Parathyroid adenoma (tissue), 2 donors: ENCODE data around the gene AP2A2.

ENCODE experiments used
- H2AFZ ChIP-seq: fragments of 300-600 bp; sonication (generic); one replicate; pipeline ENCODE4 v1.7.0; 2017; ENCODE audit warnings: antibody characterized with exemption, mild to moderate bottlenecking
- H3K27ac ChIP-seq: fragments of 300-600 bp; sonication (generic); one replicate; pipeline ENCODE4 v1.7.0; 2017
- H3K27me3 ChIP-seq: fragments of 300-600 bp; sonication (generic); one replicate; pipeline ENCODE4 v1.7.0; 2017; ENCODE audit warnings: low read length; ENCODE audit not compliant: control insufficient read depth, insufficient read depth
- H3K36me3 ChIP-seq: fragments of 300-600 bp; sonication (generic); one replicate; pipeline ENCODE4 v1.7.0; 2017; ENCODE audit warnings: low read length; ENCODE audit not compliant: control insufficient read depth, insufficient read depth
- H3K4me1 ChIP-seq: fragments of 300-600 bp; sonication (generic); one replicate; pipeline ENCODE4 v1.7.0; 2017; ENCODE audit warnings: control low read depth
- H3K4me2 ChIP-seq: fragments of 300-600 bp; sonication (generic); one replicate; pipeline ENCODE4 v1.7.0; 2017; ENCODE audit warnings: low read length
- H3K4me3 ChIP-seq: fragments of 300-600 bp; sonication (generic); one replicate; pipeline ENCODE4 v1.7.0; 2017; ENCODE audit warnings: low read depth, low read length
- H3K79me2 ChIP-seq: fragments of 300-600 bp; sonication (generic); one replicate; pipeline ENCODE4 v1.7.0; 2017; ENCODE audit warnings: control low read depth
- H3K9ac ChIP-seq: fragments of 300-600 bp; sonication (generic); one replicate; pipeline ENCODE4 v1.7.0; 2017; ENCODE audit warnings: mild to moderate bottlenecking
- H3K9me3 ChIP-seq: fragments of 300-600 bp; sonication (generic); one replicate; pipeline ENCODE4 v1.7.0; 2017; ENCODE audit warnings: low read length; ENCODE audit not compliant: control insufficient read depth
- TF ChIP-seq, protein P1 (sequence below): fragments of 300-600 bp; sonication (generic); IDR thresholded peaks from one replicate; pipeline ENCODE4 v1.7.0; 2017; ENCODE audit warnings: antibody characterized with exemption, mild to moderate bottlenecking
- donor health status: primary hyperparathyroidism.

Gene AP2A2

GRCh38 chr11:1057806-1058205 is 132.1 kb downstream of the AP2A2 start:
- Histone ChIP-seq H3K4me3 (no peak overlapping the region), H3K9ac (no peak overlapping the region), H3K4me2 (no peak overlapping the region), H3K4me1 (no peaks in the 10 kb centered on the region), H3K79me2 (no peaks in the 10 kb centered on the region), H3K27me3 (no peaks in the 10 kb centered on the region), H3K36me3 (no peaks in the 10 kb centered on the region), H2AFZ (no peak overlapping the region), H3K9me3 (no peaks in the 10 kb centered on the region), H3K27ac (no peak overlapping the region)
- TF ChIP-seq, protein P1, sequence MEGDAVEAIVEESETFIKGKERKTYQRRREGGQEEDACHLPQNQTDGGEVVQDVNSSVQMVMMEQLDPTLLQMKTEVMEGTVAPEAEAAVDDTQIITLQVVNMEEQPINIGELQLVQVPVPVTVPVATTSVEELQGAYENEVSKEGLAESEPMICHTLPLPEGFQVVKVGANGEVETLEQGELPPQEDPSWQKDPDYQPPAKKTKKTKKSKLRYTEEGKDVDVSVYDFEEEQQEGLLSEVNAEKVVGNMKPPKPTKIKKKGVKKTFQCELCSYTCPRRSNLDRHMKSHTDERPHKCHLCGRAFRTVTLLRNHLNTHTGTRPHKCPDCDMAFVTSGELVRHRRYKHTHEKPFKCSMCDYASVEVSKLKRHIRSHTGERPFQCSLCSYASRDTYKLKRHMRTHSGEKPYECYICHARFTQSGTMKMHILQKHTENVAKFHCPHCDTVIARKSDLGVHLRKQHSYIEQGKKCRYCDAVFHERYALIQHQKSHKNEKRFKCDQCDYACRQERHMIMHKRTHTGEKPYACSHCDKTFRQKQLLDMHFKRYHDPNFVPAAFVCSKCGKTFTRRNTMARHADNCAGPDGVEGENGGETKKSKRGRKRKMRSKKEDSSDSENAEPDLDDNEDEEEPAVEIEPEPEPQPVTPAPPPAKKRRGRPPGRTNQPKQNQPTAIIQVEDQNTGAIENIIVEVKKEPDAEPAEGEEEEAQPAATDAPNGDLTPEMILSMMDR = no peak

- no peaks in the 10 kb centered on the region for H3K9me3 ChIP-seq
- H3K4me3 ChIP-seq = no peak overlapping the region
- no peak overlapping the region for H3K27ac ChIP-seq
- no peak overlapping the region for H3K9ac ChIP-seq
- no peak overlapping the region for H2AFZ ChIP-seq
- no peaks in the 10 kb centered on the region for H3K4me1 ChIP-seq
- H3K36me3 ChIP-seq = no peaks in the 10 kb centered on the region
- TF ChIP-seq, protein P1 = no peak
- no peaks in the 10 kb centered on the region for H3K79me2 ChIP-seq
- no peaks in the 10 kb centered on the region for H3K27me3 ChIP-seq
- H3K4me2 ChIP-seq = no peak overlapping the region
These were observed 134.1 kb downstream of the AP2A2 start for GRCh38 chr11:1059759-1060158.

DNA sequence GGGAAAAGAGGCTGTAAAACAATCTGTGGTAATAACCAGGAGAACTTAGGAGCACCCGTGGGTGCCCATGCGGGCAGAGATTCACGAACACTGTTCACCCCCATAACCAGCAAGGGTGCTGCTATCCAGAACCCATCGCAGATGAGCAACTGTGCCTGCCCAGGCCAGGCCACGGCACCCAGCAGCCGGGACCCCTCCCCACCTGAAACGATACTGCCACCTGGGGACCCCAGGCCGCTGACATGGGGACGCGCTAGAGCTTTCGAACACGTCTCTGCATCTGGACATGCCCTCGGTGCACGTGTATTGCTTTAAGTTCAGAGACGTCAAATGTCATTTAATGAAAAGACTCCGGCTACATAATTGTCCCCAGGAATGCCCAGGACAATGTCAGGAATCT is 134.7 kb downstream of the AP2A2 start:
- TF ChIP-seq, protein P1 = no peak
- Histone ChIP-seq H3K4me2 (no peak overlapping the region), H3K27ac (no peak overlapping the region), H3K4me3 (no peak overlapping the region), H2AFZ (no peak overlapping the region), H3K9me3 (no peaks in the 10 kb centered on the region), H3K9ac (no peak overlapping the region), H3K4me1 (no peaks in the 10 kb centered on the region), H3K27me3 (no peaks in the 10 kb centered on the region), H3K79me2 (no peaks in the 10 kb centered on the region), H3K36me3 (no peaks in the 10 kb centered on the region)

DNA sequence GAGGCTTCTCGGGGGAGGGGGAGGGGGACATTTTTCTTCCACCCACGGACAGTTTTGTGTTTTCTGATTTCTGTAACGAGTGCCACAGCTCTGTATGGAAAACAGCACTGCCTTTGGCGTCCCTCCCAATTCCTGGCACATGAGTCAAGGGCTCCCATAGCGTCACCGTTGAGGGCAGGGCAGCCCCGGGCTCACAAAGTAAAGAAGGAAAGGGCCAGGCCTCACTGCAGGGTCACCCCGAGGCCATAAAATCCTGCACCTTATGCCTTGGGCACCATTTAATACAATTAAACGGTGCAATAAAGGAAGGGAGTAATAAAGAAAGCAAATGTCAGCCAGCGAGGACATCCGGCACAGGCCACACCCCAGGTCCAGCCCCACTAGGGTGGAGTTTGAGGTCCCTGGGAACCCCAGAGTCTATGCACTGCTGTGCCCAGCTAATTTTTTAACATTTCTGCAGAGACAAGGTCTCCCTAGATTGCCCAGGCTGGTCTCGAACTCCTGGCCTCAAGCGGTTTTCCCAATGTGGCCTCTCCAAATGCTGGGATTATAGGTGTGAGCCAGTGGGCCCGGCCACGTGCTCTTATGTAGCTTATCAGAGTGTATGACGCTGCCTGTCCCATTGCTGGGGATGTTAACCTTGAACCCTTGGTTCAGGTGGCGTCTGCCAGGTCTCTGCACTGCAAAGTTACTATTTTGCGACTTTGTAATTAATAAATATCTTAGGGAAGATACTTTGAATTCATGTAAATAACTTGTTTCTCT is 135.4 kb downstream of the AP2A2 start:
- no peak overlapping the region for H3K4me2 ChIP-seq
- H2AFZ ChIP-seq = no peak overlapping the region
- H3K36me3 ChIP-seq = no peaks in the 10 kb centered on the region
- no peak overlapping the region for H3K27ac ChIP-seq
- no peaks in the 10 kb centered on the region for H3K79me2 ChIP-seq
- no peaks in the 10 kb centered on the region for H3K9me3 ChIP-seq
- H3K4me3 ChIP-seq = no peak overlapping the region
- H3K9ac ChIP-seq = no peak overlapping the region
- TF ChIP-seq, protein P1 = no peak
- no peaks in the 10 kb centered on the region for H3K27me3 ChIP-seq
- no peaks in the 10 kb centered on the region for H3K4me1 ChIP-seq
